ENCODE measurements around the gene ANKDD1B. TPM values are rescaled to one million over a fixed set of nuclear protein-coding genes. Genes with fewer than 3 reads are reported as not detected.

ANKDD1B gene
- total RNA-seq, 1 experiment from 2014 or later, result 0.84 TPM

DNA sequence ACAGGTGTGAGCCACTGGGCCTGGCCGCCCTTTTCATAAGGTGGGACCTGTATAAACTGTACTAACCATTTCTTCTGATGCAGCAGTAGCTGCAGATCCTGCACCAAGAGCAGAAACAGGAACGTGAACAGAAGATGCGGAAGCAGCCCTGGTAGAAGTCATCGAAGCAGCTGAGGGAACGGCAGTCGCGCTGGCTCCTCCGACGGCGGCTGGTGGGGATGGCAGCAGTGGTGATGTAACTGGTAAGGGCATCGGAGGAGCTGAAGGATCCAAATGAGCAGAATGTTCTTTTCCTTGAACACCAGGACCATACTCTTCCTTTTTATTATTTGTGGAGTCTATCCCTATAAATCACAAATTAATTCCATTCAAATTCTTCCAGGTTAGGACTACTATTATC lies 73.9 kb downstream of the ANKDD1B start:
- ATAC-seq (no peak), DNase-seq (ENCODE audit: low read depth, low spot score) (no peak)
- ChIA-PET POLR2A (no interaction called here), RAD21 (ENCODE audit: low non-redundant PET in 1 of 2, low total read pairs in 2 of 2, uncharacterized antibody in 2 of 2, unreplicated experiment in 2 of 2) (no interaction called here), CTCF (no interaction called here)
- H3K4me2 ChIP-seq (ENCODE audit: low read length), result no peak overlapping the region
- intact Hi-C loops (cut with micrococcal nuclease), result loop anchor here (10.0 kb wide), 1 partner anchor 310 kb away; no protein-coding TSS in a partner anchor
- TF ChIP-seq POLR2AphosphoS5 (IDR thresholded peaks at IDR 0.05; ENCODE audit: low read depth, low read length) (no peak), ZNF274 (IDR thresholded peaks at IDR 0.05; ENCODE audit: low read depth, low read length) (no peak), TCF7L2 (IDR thresholded peaks at IDR 0.05; ENCODE audit: borderline replicate concordance, extremely low read depth, insufficient read depth, insufficient read length) (no peak), YY1 (IDR thresholded peaks at IDR 0.05; ENCODE audit: extremely low read depth, insufficient replicate concordance, low read depth, low read length) (no peak), JUND (IDR thresholded peaks at IDR 0.05) (no peak), POLR2A (IDR thresholded peaks at IDR 0.05; ENCODE audit: borderline replicate concordance, extremely low read depth, insufficient read depth, insufficient read length) (no peak), FOSL1 (IDR thresholded peaks at IDR 0.05; ENCODE audit: low read depth) (no peak), EZH2phosphoT487 (IDR thresholded peaks at IDR 0.05; ENCODE audit: borderline replicate concordance) (no peak), EGR1 (IDR thresholded peaks at IDR 0.05; ENCODE audit: low read depth) (no peak), ELF1 (IDR thresholded peaks at IDR 0.05; ENCODE audit: borderline replicate concordance, low read depth) (no peak), SP1 (IDR thresholded peaks at IDR 0.05; ENCODE audit: low read depth) (no peak), ZFX (IDR thresholded peaks at IDR 0.05) (no peak)
- TF ChIP-seq, protein P1, sequence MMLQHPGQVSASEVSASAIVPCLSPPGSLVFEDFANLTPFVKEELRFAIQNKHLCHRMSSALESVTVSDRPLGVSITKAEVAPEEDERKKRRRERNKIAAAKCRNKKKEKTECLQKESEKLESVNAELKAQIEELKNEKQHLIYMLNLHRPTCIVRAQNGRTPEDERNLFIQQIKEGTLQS (IDR thresholded peaks at IDR 0.05), result no peak
- TF ChIP-seq, protein P2, sequence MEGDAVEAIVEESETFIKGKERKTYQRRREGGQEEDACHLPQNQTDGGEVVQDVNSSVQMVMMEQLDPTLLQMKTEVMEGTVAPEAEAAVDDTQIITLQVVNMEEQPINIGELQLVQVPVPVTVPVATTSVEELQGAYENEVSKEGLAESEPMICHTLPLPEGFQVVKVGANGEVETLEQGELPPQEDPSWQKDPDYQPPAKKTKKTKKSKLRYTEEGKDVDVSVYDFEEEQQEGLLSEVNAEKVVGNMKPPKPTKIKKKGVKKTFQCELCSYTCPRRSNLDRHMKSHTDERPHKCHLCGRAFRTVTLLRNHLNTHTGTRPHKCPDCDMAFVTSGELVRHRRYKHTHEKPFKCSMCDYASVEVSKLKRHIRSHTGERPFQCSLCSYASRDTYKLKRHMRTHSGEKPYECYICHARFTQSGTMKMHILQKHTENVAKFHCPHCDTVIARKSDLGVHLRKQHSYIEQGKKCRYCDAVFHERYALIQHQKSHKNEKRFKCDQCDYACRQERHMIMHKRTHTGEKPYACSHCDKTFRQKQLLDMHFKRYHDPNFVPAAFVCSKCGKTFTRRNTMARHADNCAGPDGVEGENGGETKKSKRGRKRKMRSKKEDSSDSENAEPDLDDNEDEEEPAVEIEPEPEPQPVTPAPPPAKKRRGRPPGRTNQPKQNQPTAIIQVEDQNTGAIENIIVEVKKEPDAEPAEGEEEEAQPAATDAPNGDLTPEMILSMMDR (IDR thresholded peaks at IDR 0.05 in 2 of 3, conservative IDR thresholded peaks at IDR 0.05 in 1 of 3; ENCODE audit: borderline replicate concordance in 1 of 3, insufficient read depth in 1 of 3, low read depth in 2 of 3, low read length in 2 of 3), result no peak
- TF ChIP-seq, protein P3, sequence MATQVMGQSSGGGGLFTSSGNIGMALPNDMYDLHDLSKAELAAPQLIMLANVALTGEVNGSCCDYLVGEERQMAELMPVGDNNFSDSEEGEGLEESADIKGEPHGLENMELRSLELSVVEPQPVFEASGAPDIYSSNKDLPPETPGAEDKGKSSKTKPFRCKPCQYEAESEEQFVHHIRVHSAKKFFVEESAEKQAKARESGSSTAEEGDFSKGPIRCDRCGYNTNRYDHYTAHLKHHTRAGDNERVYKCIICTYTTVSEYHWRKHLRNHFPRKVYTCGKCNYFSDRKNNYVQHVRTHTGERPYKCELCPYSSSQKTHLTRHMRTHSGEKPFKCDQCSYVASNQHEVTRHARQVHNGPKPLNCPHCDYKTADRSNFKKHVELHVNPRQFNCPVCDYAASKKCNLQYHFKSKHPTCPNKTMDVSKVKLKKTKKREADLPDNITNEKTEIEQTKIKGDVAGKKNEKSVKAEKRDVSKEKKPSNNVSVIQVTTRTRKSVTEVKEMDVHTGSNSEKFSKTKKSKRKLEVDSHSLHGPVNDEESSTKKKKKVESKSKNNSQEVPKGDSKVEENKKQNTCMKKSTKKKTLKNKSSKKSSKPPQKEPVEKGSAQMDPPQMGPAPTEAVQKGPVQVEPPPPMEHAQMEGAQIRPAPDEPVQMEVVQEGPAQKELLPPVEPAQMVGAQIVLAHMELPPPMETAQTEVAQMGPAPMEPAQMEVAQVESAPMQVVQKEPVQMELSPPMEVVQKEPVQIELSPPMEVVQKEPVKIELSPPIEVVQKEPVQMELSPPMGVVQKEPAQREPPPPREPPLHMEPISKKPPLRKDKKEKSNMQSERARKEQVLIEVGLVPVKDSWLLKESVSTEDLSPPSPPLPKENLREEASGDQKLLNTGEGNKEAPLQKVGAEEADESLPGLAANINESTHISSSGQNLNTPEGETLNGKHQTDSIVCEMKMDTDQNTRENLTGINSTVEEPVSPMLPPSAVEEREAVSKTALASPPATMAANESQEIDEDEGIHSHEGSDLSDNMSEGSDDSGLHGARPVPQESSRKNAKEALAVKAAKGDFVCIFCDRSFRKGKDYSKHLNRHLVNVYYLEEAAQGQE (IDR thresholded peaks at IDR 0.05; ENCODE audit: low read depth), result no peak
- TF ChIP-seq, protein P4, sequence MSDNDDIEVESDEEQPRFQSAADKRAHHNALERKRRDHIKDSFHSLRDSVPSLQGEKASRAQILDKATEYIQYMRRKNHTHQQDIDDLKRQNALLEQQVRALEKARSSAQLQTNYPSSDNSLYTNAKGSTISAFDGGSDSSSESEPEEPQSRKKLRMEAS (IDR thresholded peaks at IDR 0.05), result no peak
- no peaks in the 10 kb centered on the region for H3K9me2 ChIP-seq (ENCODE audit: insufficient read depth)
- no peak overlapping the region for H3K27ac ChIP-seq (ENCODE audit: low read depth, low read length)
- no peak overlapping the region for H3K9ac ChIP-seq (ENCODE audit: low read length)
- peaks cover 10 to 18% of the 10 kb centered on the region in 2 experiments; a peak in 3 of 4 replicates for H3K36me3 ChIP-seq (ENCODE audit: control insufficient read depth in 1 of 2, insufficient read depth in 2 of 2, low read length in 2 of 2)
- H3K4me1 ChIP-seq (ENCODE audit: control insufficient read depth in 1 of 2, insufficient read depth in 2 of 2, low read length in 2 of 2), result no peaks in the 10 kb centered on the region; a peak in 1 of 4 replicates
- H2AFZ ChIP-seq (ENCODE audit: low read depth, low read length, poor library complexity, severe bottlenecking), result no peak overlapping the region
- H3K79me2 ChIP-seq (ENCODE audit: insufficient read depth, low read length), result no peaks in the 10 kb centered on the region
- no peaks in the 10 kb centered on the region for H3K9me3 ChIP-seq (ENCODE audit: control insufficient read depth in 1 of 2, insufficient read depth in 1 of 2, low read depth in 1 of 2, low read length in 2 of 2)
- no peaks in the 10 kb centered on the region for H3K27me3 ChIP-seq (ENCODE audit: insufficient read depth, low read length)
- H3K4me3 ChIP-seq (replicated peaks in 1 of 2; ENCODE audit: low read depth in 1 of 2, low read length in 2 of 2), result no peak overlapping the region
- BruUV-seq (replicated peaks), result no TSS peak
- H4K20me1 ChIP-seq (ENCODE audit: insufficient read depth), result no peaks in the 10 kb centered on the region

Measured in HCT116 (cell line).